Endothelial cell of umbilical vein (primary cell): Measurements from ENCODE around the gene STXBP5L.

ENCODE experiments used
- CTCF ChIP-seq, 2 donors: IDR thresholded peaks; 1 replicate in 1 of 2; 2 replicates in 1 of 2; pipeline ENCODE4 v1.5.1; 2011; ENCODE audit warnings: low read length in 2 of 2, mild to moderate bottlenecking in 2 of 2, moderate library complexity in 2 of 2, control low read depth in 1 of 2, inconsistent platforms in 1 of 2, low read depth in 1 of 2; ENCODE audit not compliant: insufficient read depth in 1 of 2; ENCODE audit errors: extremely low read depth in 1 of 2
- EZH2 ChIP-seq: IDR thresholded peaks from 2 replicates; pipeline ENCODE4 v1.6.1; 2012; ENCODE audit warnings: borderline replicate concordance, low read depth, mild to moderate bottlenecking, moderate library complexity, low read length, inconsistent platforms; ENCODE audit not compliant: severe bottlenecking
- GATA2 ChIP-seq: IDR thresholded peaks from 2 replicates; pipeline ENCODE4 v1.7.0; 2011; ENCODE audit warnings: low read depth, mild to moderate bottlenecking, moderate library complexity, mixed read lengths, low read length; ENCODE audit not compliant: insufficient read length, insufficient read depth
- JUN ChIP-seq: IDR thresholded peaks from 2 replicates; pipeline ENCODE4 v1.6.1; 2011; ENCODE audit warnings: borderline replicate concordance, low read depth; ENCODE audit not compliant: insufficient read length, insufficient read depth
- MAX ChIP-seq: IDR thresholded peaks from 2 replicates; pipeline ENCODE4 v1.6.1; 2011; ENCODE audit not compliant: insufficient read depth, insufficient read length
- MYC ChIP-seq: IDR thresholded peaks from one replicate; pipeline ENCODE4 v1.6.1; 2011; ENCODE audit warnings: mild to moderate bottlenecking, low read depth, low read length
- POLR2A ChIP-seq: IDR thresholded peaks from 2 replicates; pipeline ENCODE4 v1.6.1; 2012; ENCODE audit warnings: low read depth, mild to moderate bottlenecking, control low read depth, low read length
- POLR2AphosphoS5 ChIP-seq: IDR thresholded peaks from 2 replicates; pipeline ENCODE4 v1.6.1; 2012; ENCODE audit warnings: low read depth, mild to moderate bottlenecking, control low read depth, low read length, moderate library complexity; ENCODE audit not compliant: insufficient read depth

- no peak for TF ChIP-seq CTCF (IDR thresholded peaks at IDR 0.05; ENCODE audit: extremely low read depth in 1 of 2, insufficient read depth in 1 of 2, low read depth in 1 of 2, low read length in 2 of 2)
- TF ChIP-seq EZH2 = no peak
- TF ChIP-seq POLR2A = no peak
- TF ChIP-seq MYC = no peak
- no peak for TF ChIP-seq POLR2AphosphoS5
- TF ChIP-seq MAX = no peak
- no peak for TF ChIP-seq JUN
- TF ChIP-seq GATA2 = no peak
Measured at GRCh38 chr3:121072133-121072532, 164.1 kb downstream of the STXBP5L start.
